H9 (cell line): ENCODE results near the gene AHCY. TPM values are rescaled to one million over a fixed set of nuclear protein-coding genes. Genes with fewer than 3 reads are reported as not detected.

ENCODE experiments used
- DNase-seq: peaks from one replicate; pipeline ENCODE4 v3.0.0-alpha.2; 2017
- H2AFZ ChIP-seq: one replicate; pipeline ENCODE4 v1.6.1; 2013; ENCODE audit warnings: mild to moderate bottlenecking, low read length, control low read depth, moderate library complexity
- H2AK5ac ChIP-seq: 2 replicates; pipeline ENCODE4 v1.6.1; 2013; ENCODE audit warnings: low read length, control low read depth, mixed read lengths; ENCODE audit not compliant: insufficient read length
- H2BK120ac ChIP-seq: one replicate; pipeline ENCODE4 v1.6.1; 2013; ENCODE audit warnings: low read depth, mild to moderate bottlenecking, low read length, control low read depth, inconsistent platforms; ENCODE audit not compliant: poor library complexity, severe bottlenecking
- H2BK12ac ChIP-seq: 2 replicates; pipeline ENCODE4 v1.6.1; 2013; ENCODE audit warnings: low read length, control low read depth, mixed read lengths, low read depth; ENCODE audit not compliant: insufficient read length
- H2BK15ac ChIP-seq: 2 replicates; pipeline ENCODE4 v1.6.1; 2013; ENCODE audit warnings: low read depth, low read length, control low read depth
- H2BK20ac ChIP-seq: one replicate; pipeline ENCODE4 v1.6.1; 2013; ENCODE audit warnings: low read depth, mild to moderate bottlenecking, low read length, control low read depth, inconsistent platforms; ENCODE audit not compliant: poor library complexity, severe bottlenecking
- H2BK5ac ChIP-seq: 2 replicates; pipeline ENCODE4 v1.6.1; 2013; ENCODE audit warnings: low read length, control low read depth, mixed read lengths; ENCODE audit not compliant: insufficient read length
- H3K14ac ChIP-seq: 2 replicates; pipeline ENCODE4 v1.6.1; 2013; ENCODE audit warnings: low read length, control low read depth; ENCODE audit not compliant: insufficient read depth
- H3K18ac ChIP-seq: 2 replicates; pipeline ENCODE4 v1.6.1; 2013; ENCODE audit warnings: low read depth, mild to moderate bottlenecking, mixed read lengths, low read length, control low read depth; ENCODE audit not compliant: insufficient read length
- H3K23ac ChIP-seq: 2 replicates; pipeline ENCODE4 v1.6.1; 2013; ENCODE audit warnings: low read length, control low read depth, mixed read lengths, low read depth; ENCODE audit not compliant: insufficient read length
- H3K23me2 ChIP-seq: 2 replicates; pipeline ENCODE4 v1.6.1; 2013; ENCODE audit warnings: low read depth, mild to moderate bottlenecking, mixed read lengths, low read length, control low read depth; ENCODE audit not compliant: insufficient read length, poor library complexity, severe bottlenecking
- H3K27ac ChIP-seq: 2 replicates; pipeline ENCODE4 v1.5.1; 2013; ENCODE audit warnings: low read length, control low read depth, mixed read lengths, low read depth; ENCODE audit not compliant: insufficient read length
- H3K27me3 ChIP-seq: 2 replicates; pipeline ENCODE4 v1.6.1; 2013; ENCODE audit warnings: low read length, control low read depth, inconsistent platforms; ENCODE audit not compliant: insufficient read depth
- H3K4ac ChIP-seq: 2 replicates; pipeline ENCODE4 v1.6.1; 2013; ENCODE audit warnings: low read depth, mild to moderate bottlenecking, control low read depth, inconsistent platforms, low read length, moderate library complexity
- H3K4me1 ChIP-seq: 2 replicates; pipeline ENCODE4 v1.6.1; 2013; ENCODE audit warnings: low read length, control low read depth, inconsistent platforms; ENCODE audit not compliant: insufficient read depth
- H3K4me2 ChIP-seq: 2 replicates; pipeline ENCODE4 v1.6.1; 2013; ENCODE audit warnings: low read length, control low read depth, mixed read lengths; ENCODE audit not compliant: insufficient read length, insufficient read depth
- H3K56ac ChIP-seq: 2 replicates; pipeline ENCODE4 v1.6.1; 2013; ENCODE audit warnings: low read depth, mild to moderate bottlenecking, mixed read lengths, low read length, control low read depth; ENCODE audit not compliant: insufficient read length
- H3K79me1 ChIP-seq: 2 replicates; pipeline ENCODE4 v1.6.1; 2013; ENCODE audit warnings: low read depth, mild to moderate bottlenecking, moderate library complexity, low read length, control low read depth, inconsistent platforms; ENCODE audit not compliant: insufficient read depth, poor library complexity, severe bottlenecking
- H3K79me2 ChIP-seq: 2 replicates; pipeline ENCODE4 v1.6.1; 2013; ENCODE audit warnings: low read length, control low read depth, inconsistent platforms; ENCODE audit not compliant: insufficient read depth
- H3K9ac ChIP-seq: 2 replicates; pipeline ENCODE4 v1.6.1; 2013; ENCODE audit warnings: low read length, control low read depth, mixed read lengths; ENCODE audit not compliant: insufficient read length; ENCODE audit errors: extremely low read depth
- H3K9me3 ChIP-seq: one replicate; pipeline ENCODE4 v1.6.1; 2013; ENCODE audit warnings: low read depth, low read length, inconsistent platforms; ENCODE audit not compliant: control insufficient read depth
- H3T11ph ChIP-seq: one replicate; pipeline ENCODE4 v1.6.1; 2013; ENCODE audit warnings: mild to moderate bottlenecking, low read length, control low read depth, inconsistent platforms
- H4K20me1 ChIP-seq: one replicate; pipeline ENCODE4 v1.6.1; 2013; ENCODE audit not compliant: control insufficient read depth, insufficient read length, insufficient read depth
- H4K5ac ChIP-seq: 2 replicates; pipeline ENCODE4 v1.6.1; 2013; ENCODE audit warnings: low read depth, mild to moderate bottlenecking, mixed read lengths, low read length, control low read depth; ENCODE audit not compliant: insufficient read length
- H4K8ac ChIP-seq: replicated peaks from 2 replicates; pipeline ENCODE4 v1.6.1; 2013; ENCODE audit warnings: low read length, control low read depth, mixed read lengths, low read depth; ENCODE audit not compliant: insufficient read length
- H4K91ac ChIP-seq: 2 replicates; pipeline ENCODE4 v1.6.1; 2013; ENCODE audit warnings: low read depth, mild to moderate bottlenecking, moderate library complexity, mixed read lengths, low read length, control low read depth; ENCODE audit not compliant: insufficient read length
- H3K27ac Mint-ChIP-seq, 3 experiments: 2 replicates in 2 of 3; 3 replicates in 1 of 3; pipeline ENCODE4 v1.8.0; 2020 to 2021; ENCODE audit warnings: mixed read lengths in 3 of 3, mild to moderate bottlenecking in 1 of 3, moderate library complexity in 1 of 3
- H3K27me3 Mint-ChIP-seq: 2 replicates; pipeline ENCODE4 v1.8.0; 2021; ENCODE audit warnings: low read depth, mild to moderate bottlenecking, moderate library complexity, mixed read lengths
- H3K36me3 Mint-ChIP-seq, 3 experiments: 2 replicates in 2 of 3; 3 replicates in 1 of 3; pipeline ENCODE4 v1.8.0; 2020 to 2021; ENCODE audit warnings: low read depth in 3 of 3, mixed read lengths in 3 of 3; ENCODE audit not compliant: insufficient read depth in 1 of 3
- H3K4me1 Mint-ChIP-seq, 2 experiments: 2 replicates each; pipeline ENCODE4 v1.8.0; 2020; ENCODE audit warnings: mixed read lengths in 2 of 2
- H3K4me3 Mint-ChIP-seq, 2 experiments: 2 replicates in 1 of 2; 3 replicates in 1 of 2; pipeline ENCODE4 v1.8.0; 2020 to 2021; ENCODE audit warnings: mild to moderate bottlenecking in 2 of 2, mixed read lengths in 2 of 2, moderate library complexity in 1 of 2
- H3K9me3 Mint-ChIP-seq, 2 experiments: 2 replicates in 1 of 2; 3 replicates in 1 of 2; pipeline ENCODE4 v1.8.0; 2020; ENCODE audit warnings: mild to moderate bottlenecking in 2 of 2, mixed read lengths in 2 of 2, moderate library complexity in 1 of 2
- whole genome bisulfite sequencing: extraction: QIAGEN DNeasy Blood & Tissue Kit; methylation state at CpG from one replicate; pipeline ENCODE4 v1.1.7; 2013; ENCODE audit warnings: missing lambda C conversion rate, low lambda C conversion rate, mixed read lengths; ENCODE audit not compliant: insufficient read length; ENCODE audit errors: extremely low coverage; 5-methylcytosine and 5-hydroxymethylcytosine counted together
- total RNA-seq: library from RNA; stranded (reverse); gene quantifications from 2 replicates; pipeline ENCODE4 v1.2.1, GENCODE V29; 2021
- TF ChIP-seq, protein P1 (sequence below): fragments of 200-600 bp; sonication (generic); conservative IDR thresholded peaks from 3 replicates; pipeline ENCODE4 v1.8.0; 2021; ENCODE audit warnings: antibody characterized with exemption, mild to moderate bottlenecking

The AHCY gene
- total RNA-seq, 1 experiment from 2014 or later = 461 TPM

GRCh38 chr20:34269996-34270627 lies 33.0 kb downstream of the AHCY start:
- Mint-ChIP-seq H3K9me3 (no peaks in the 10 kb centered on the region), H3K4me3 (no peak overlapping the region)
- no peak overlapping the region for H4K8ac ChIP-seq

More at GRCh38 chr20:34269996-34270627, 33.0 kb downstream of the AHCY start:
- no peak overlapping the region for H3K56ac ChIP-seq
- H4K5ac ChIP-seq = no peak overlapping the region
- no peak overlapping the region for H2BK15ac ChIP-seq
- H3K18ac ChIP-seq = no peak overlapping the region
- peaks cover 6% of the 10 kb centered on the region for H3K23me2 ChIP-seq
- no peaks in the 10 kb centered on the region for H4K20me1 ChIP-seq
- Mint-ChIP-seq H3K4me1 (peaks cover 5 to 13% of the 10 kb centered on the region in 2 experiments; a peak in 2 of 4 replicates), H3K36me3 (peaks cover 11 to 55% (median 12%) of the 10 kb centered on the region in 3 experiments; a peak in 6 of 7 replicates), H3K27ac (no peak overlapping the region), H3K27me3 (peaks cover 9% of the 10 kb centered on the region)
- H3K9me3 ChIP-seq = no peaks in the 10 kb centered on the region
- H3K4ac ChIP-seq = no peak overlapping the region
- no peak overlapping the region for H3K27ac ChIP-seq
- no peaks in the 10 kb centered on the region for H3K79me2 ChIP-seq
- TF ChIP-seq, protein P1, sequence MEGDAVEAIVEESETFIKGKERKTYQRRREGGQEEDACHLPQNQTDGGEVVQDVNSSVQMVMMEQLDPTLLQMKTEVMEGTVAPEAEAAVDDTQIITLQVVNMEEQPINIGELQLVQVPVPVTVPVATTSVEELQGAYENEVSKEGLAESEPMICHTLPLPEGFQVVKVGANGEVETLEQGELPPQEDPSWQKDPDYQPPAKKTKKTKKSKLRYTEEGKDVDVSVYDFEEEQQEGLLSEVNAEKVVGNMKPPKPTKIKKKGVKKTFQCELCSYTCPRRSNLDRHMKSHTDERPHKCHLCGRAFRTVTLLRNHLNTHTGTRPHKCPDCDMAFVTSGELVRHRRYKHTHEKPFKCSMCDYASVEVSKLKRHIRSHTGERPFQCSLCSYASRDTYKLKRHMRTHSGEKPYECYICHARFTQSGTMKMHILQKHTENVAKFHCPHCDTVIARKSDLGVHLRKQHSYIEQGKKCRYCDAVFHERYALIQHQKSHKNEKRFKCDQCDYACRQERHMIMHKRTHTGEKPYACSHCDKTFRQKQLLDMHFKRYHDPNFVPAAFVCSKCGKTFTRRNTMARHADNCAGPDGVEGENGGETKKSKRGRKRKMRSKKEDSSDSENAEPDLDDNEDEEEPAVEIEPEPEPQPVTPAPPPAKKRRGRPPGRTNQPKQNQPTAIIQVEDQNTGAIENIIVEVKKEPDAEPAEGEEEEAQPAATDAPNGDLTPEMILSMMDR = no peak
- no peaks in the 10 kb centered on the region for H3K4me1 ChIP-seq
- no peak overlapping the region for H2AFZ ChIP-seq
- no peak for DNase-seq
- no peak overlapping the region for H2BK12ac ChIP-seq
- H2BK120ac ChIP-seq = no peak overlapping the region
- H4K91ac ChIP-seq = no peak overlapping the region
- WGBS = no CpG with 5 or more reads among the region's 9 CpGs
- H2BK5ac ChIP-seq = no peak overlapping the region
- no peak overlapping the region for H3K23ac ChIP-seq
- no peaks in the 10 kb centered on the region for H3K27me3 ChIP-seq
- H2BK20ac ChIP-seq = no peak overlapping the region
- H2AK5ac ChIP-seq = no peak overlapping the region
- H3K14ac ChIP-seq = no peak overlapping the region
- H3T11ph ChIP-seq = no peak overlapping the region
- H3K79me1 ChIP-seq = no peaks in the 10 kb centered on the region
- H3K4me2 ChIP-seq = no peak overlapping the region
- no peak overlapping the region for H3K9ac ChIP-seq
